HG03565 (cell line): ENCODE data around the gene PIEZO1.
A peak's percentile ranks its signal among the peaks of the same experiment; 100 is the strongest.

ENCODE experiments used
- ATAC-seq: cut with Tn5 transposase; IDR thresholded peaks from one replicate; pipeline ENCODE4 v1.9.1; 2021; ENCODE audit warnings: mild to moderate bottlenecking, moderate library complexity; ENCODE audit not compliant: unreplicated experiment

The PIEZO1 gene

GRCh38 chr16:88706965-88707826 lies 77.8 kb downstream of the PIEZO1 start:
- ATAC-seq, result no peak

- ATAC-seq, result peak; percentile 64
These were observed 78.6 kb downstream of the PIEZO1 start, which contains the start of the genes CTU2 and RNF166 for GRCh38 chr16:88706229-88706964. Gene CTU2, plus strand, starts transcription at chr16:88706503. Its CDS starts 28 bp downstream, at chr16:88706531. Gene RNF166, minus strand, starts transcription at chr16:88706408. Its CDS starts 83 bp downstream, at chr16:88706325.

- ATAC-seq, result peak; percentile 16
These were observed 79.2 kb downstream of the PIEZO1 start for GRCh38 chr16:88705801-88706228.

- ATAC-seq, result no peak
These were observed 79.8 kb downstream of the PIEZO1 start for GRCh38 chr16:88705076-88705684.

- no peak for ATAC-seq
These were observed 81.3 kb downstream of the PIEZO1 start for GRCh38 chr16:88703486-88704309.

GRCh38 chr16:88702371-88703210 lies 82.4 kb downstream of the PIEZO1 start:
- ATAC-seq, result no peak

- no peak for ATAC-seq
These were observed 83.2 kb downstream of the PIEZO1 start for GRCh38 chr16:88701581-88702370.

GRCh38 chr16:88700636-88701482 lies 84.2 kb downstream of the PIEZO1 start:
- peak; percentile 33 for ATAC-seq

- ATAC-seq, result no peak
These were observed 84.7 kb downstream of the PIEZO1 start for GRCh38 chr16:88700322-88700635.

- ATAC-seq, result no peak
These were observed 85.8 kb downstream of the PIEZO1 start for GRCh38 chr16:88699180-88699579.

GRCh38 chr16:88698646-88699045 lies 86.4 kb downstream of the PIEZO1 start:
- ATAC-seq, result no peak

GRCh38 chr16:88697831-88698615 lies 87.0 kb downstream of the PIEZO1 start:
- no peak for ATAC-seq

- no peak for ATAC-seq
These were observed 87.7 kb downstream of the PIEZO1 start for GRCh38 chr16:88697116-88697830.

- ATAC-seq, result no peak
These were observed 88.6 kb downstream of the PIEZO1 start for GRCh38 chr16:88696441-88696840.

- ATAC-seq, result no peak
These were observed 89.3 kb downstream of the PIEZO1 start for GRCh38 chr16:88695753-88696152.

- ATAC-seq, result no peak
These were observed 89.8 kb downstream of the PIEZO1 start for GRCh38 chr16:88695218-88695617.
